HepG2 (cell line): ENCODE data around the gene RSPH4A. TPM values are rescaled to one million over a fixed set of nuclear protein-coding genes. Genes with fewer than 3 reads are reported as not detected.

Source experiments
- ARNTL ChIP-seq: sonication (generic); formaldehyde crosslinking; IDR thresholded peaks from 2 replicates; pipeline ENCODE4 v1.4.0; 2020; ENCODE audit warnings: mild to moderate bottlenecking, missing genetic modification reagents
- KLF9 ChIP-seq: IDR thresholded peaks from 2 replicates; pipeline ENCODE4 v1.6.1; 2016; ENCODE audit warnings: low read depth
- SIX4 ChIP-seq: sonication (generic); formaldehyde crosslinking; IDR thresholded peaks from 2 replicates; pipeline ENCODE4 v1.4.0; 2020; ENCODE audit warnings: missing genetic modification reagents
- ZBTB21 ChIP-seq: sonication (generic); formaldehyde crosslinking; IDR thresholded peaks from 2 replicates; pipeline ENCODE4 v1.4.0; 2020; ENCODE audit warnings: missing genetic modification reagents
- ZNF263 ChIP-seq: sonication (generic); formaldehyde crosslinking; IDR thresholded peaks from 2 replicates; pipeline ENCODE4 v1.4.0; 2020; ENCODE audit warnings: missing genetic modification reagents
- ZNF607 ChIP-seq: sonication (generic); formaldehyde crosslinking; IDR thresholded peaks from 2 replicates; pipeline ENCODE4 v1.5.1; 2020; ENCODE audit warnings: missing genetic modification reagents, mild to moderate bottlenecking, borderline replicate concordance
- ZNF652 ChIP-seq: IDR thresholded peaks from 2 replicates; pipeline ENCODE4 v1.6.1; 2016; ENCODE audit warnings: low read depth, borderline replicate concordance
- ZSCAN12 ChIP-seq: sonication (generic); formaldehyde crosslinking; IDR thresholded peaks from 2 replicates; pipeline ENCODE4 v1.9.0; 2021; ENCODE audit warnings: mild to moderate bottlenecking, missing genetic modification reagents
- polyA plus RNA-seq, 8 experiments: library from polyadenylated mRNA; depleted of rRNA in 3 of 8; stranded (reverse) in 7 of 8; unstranded in 1 of 8; fragments of >200 nt; fragmentation: Illumina TruSeq in 4 of 8; extraction: Trizol in 4 of 8; gene quantifications; 2 replicates each; pipeline versions ENCODE4 v1.2.1 to v1.2.3, GENCODE V29; 2011 to 2016; ENCODE audit warnings: low read depth in 4 of 8, missing spikeins in 1 of 8, mixed read lengths in 1 of 8; ENCODE audit not compliant: insufficient read depth in 1 of 8
- total RNA-seq, 5 experiments: library from RNA; depleted of rRNA; stranded (reverse); fragments of >200 nt; fragmentation: Illumina TruSeq; extraction: Trizol; gene quantifications; 2 replicates each; pipeline ENCODE4 v1.2.3, GENCODE V29; 2016; ENCODE audit warnings: low read depth in 1 of 5
- TF ChIP-seq, protein P1 (sequence below), 2 experiments: sonication (generic) in 1 of 2; formaldehyde crosslinking in 1 of 2; IDR thresholded peaks; 2 replicates each; pipeline versions ENCODE4 v1.4.0 to v1.6.1; 2016 to 2020; ENCODE audit warnings: borderline replicate concordance in 1 of 2, low read depth in 1 of 2, mild to moderate bottlenecking in 1 of 2, missing genetic modification reagents in 1 of 2
- TF ChIP-seq, protein P2 (sequence below): sonication (generic); formaldehyde crosslinking; IDR thresholded peaks from 2 replicates; pipeline ENCODE4 v1.8.1; 2022; ENCODE audit warnings: mild to moderate bottlenecking, missing genetic modification reagents
- TF ChIP-seq, protein P3 (sequence below): IDR thresholded peaks from 2 replicates; pipeline ENCODE4 v1.6.1; 2012; ENCODE audit warnings: low read depth, low read length, improper control_type of control experiment
- TF ChIP-seq, protein P4 (sequence below): sonication (generic); formaldehyde crosslinking; IDR thresholded peaks from one replicate; pipeline ENCODE4 v1.5.1; 2020; ENCODE audit warnings: mild to moderate bottlenecking, missing genetic modification reagents; ENCODE audit errors: not compliant biosample characterization

RSPH4A gene
- total and polyA plus RNA-seq, 2 of the 13 experiments (the other 11 are each of a cell fraction or from before 2014, with no cell fraction given): 0.24 to 0.40 TPM

DNA sequence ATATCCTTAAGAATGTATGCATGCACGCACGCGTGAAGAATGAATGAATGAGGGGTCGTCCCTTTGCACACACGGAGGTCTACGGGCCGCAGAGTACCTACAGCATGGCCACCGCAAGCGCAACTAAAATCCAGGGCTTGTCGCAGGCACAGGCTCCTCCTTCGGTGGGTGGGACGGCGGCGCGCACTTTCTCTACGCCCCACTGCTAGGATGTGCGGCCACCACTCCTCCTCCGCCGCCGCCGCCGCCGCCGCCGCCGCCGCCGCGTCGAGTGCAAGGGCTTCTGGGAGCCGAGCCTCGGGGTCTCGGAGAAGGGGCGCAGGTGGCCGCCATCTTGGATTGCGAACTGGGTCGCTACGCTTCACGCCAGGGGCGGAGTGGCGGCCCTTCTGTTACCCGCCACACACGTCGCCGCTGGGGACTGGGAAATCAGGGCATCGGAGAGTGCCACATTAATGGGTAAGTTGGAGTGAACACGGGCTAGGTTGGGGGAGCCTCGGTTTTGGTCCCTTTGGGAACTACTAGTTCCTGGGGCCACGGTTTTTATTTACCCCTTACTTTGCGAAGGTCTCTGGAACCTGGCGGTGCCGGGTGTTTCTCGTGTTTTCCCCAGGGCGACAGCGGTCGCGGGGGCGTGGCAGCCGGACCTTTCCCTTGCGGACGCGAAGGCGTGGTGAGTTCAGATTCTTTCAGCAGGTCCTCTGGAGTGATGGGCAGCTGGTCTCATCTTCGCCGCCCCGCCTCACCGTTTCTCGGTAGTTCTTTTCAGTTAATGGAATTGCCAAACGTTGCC is 64.8 kb downstream of the RSPH4A start, which contains the start of gene KPNA5 (continued):
- TF ChIP-seq, protein P1, sequence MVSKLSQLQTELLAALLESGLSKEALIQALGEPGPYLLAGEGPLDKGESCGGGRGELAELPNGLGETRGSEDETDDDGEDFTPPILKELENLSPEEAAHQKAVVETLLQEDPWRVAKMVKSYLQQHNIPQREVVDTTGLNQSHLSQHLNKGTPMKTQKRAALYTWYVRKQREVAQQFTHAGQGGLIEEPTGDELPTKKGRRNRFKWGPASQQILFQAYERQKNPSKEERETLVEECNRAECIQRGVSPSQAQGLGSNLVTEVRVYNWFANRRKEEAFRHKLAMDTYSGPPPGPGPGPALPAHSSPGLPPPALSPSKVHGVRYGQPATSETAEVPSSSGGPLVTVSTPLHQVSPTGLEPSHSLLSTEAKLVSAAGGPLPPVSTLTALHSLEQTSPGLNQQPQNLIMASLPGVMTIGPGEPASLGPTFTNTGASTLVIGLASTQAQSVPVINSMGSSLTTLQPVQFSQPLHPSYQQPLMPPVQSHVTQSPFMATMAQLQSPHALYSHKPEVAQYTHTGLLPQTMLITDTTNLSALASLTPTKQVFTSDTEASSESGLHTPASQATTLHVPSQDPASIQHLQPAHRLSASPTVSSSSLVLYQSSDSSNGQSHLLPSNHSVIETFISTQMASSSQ (IDR thresholded peaks at IDR 0.05; ENCODE audit: low read depth): no peak
- TF ChIP-seq, protein P1 (CRISPR knock-in tag; IDR thresholded peaks at IDR 0.05; ENCODE audit: borderline replicate concordance): no peak; the same call in 1 of the 2 replicates
- TF ChIP-seq ZNF607 (peak; percentile 49; the same call in 1 of the 2 replicates), ZBTB21 (CRISPR knock-in tag) (no peak), ZSCAN12 (CRISPR knock-in tag) (peak; percentile 40; the same call in 1 of the 2 replicates), KLF9 (CRISPR knock-in tag) (peak; percentile 17; the same call in 1 of the 2 replicates), ZNF652 (CRISPR knock-in tag) (no peak), ZNF263 (peak; percentile 47; the same call in 1 of the 2 replicates), ARNTL (no peak; the same call in 1 of the 2 replicates), SIX4 (CRISPR knock-in tag) (no peak)
- TF ChIP-seq, protein P2, sequence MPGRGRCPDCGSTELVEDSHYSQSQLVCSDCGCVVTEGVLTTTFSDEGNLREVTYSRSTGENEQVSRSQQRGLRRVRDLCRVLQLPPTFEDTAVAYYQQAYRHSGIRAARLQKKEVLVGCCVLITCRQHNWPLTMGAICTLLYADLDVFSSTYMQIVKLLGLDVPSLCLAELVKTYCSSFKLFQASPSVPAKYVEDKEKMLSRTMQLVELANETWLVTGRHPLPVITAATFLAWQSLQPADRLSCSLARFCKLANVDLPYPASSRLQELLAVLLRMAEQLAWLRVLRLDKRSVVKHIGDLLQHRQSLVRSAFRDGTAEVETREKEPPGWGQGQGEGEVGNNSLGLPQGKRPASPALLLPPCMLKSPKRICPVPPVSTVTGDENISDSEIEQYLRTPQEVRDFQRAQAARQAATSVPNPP: 0 out of 2 replicates have a peak, but pooled peaks have one; percentile 57
- TF ChIP-seq, protein P3, sequence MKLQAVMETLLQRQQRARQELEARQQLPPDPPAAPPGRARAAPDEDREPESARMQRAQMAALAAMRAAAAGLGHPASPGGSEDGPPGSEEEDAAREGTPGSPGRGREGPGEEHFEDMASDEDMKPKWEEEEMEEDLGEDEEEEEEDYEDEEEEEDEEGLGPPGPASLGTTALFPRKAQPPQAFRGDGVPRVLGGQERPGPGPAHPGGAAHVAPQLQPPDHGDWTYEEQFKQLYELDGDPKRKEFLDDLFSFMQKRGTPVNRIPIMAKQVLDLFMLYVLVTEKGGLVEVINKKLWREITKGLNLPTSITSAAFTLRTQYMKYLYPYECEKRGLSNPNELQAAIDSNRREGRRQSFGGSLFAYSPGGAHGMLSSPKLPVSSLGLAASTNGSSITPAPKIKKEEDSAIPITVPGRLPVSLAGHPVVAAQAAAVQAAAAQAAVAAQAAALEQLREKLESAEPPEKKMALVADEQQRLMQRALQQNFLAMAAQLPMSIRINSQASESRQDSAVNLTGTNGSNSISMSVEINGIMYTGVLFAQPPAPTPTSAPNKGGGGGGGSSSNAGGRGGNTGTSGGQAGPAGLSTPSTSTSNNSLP: peak; percentile 8; the same call in 1 of the 2 replicates
- TF ChIP-seq, protein P4, sequence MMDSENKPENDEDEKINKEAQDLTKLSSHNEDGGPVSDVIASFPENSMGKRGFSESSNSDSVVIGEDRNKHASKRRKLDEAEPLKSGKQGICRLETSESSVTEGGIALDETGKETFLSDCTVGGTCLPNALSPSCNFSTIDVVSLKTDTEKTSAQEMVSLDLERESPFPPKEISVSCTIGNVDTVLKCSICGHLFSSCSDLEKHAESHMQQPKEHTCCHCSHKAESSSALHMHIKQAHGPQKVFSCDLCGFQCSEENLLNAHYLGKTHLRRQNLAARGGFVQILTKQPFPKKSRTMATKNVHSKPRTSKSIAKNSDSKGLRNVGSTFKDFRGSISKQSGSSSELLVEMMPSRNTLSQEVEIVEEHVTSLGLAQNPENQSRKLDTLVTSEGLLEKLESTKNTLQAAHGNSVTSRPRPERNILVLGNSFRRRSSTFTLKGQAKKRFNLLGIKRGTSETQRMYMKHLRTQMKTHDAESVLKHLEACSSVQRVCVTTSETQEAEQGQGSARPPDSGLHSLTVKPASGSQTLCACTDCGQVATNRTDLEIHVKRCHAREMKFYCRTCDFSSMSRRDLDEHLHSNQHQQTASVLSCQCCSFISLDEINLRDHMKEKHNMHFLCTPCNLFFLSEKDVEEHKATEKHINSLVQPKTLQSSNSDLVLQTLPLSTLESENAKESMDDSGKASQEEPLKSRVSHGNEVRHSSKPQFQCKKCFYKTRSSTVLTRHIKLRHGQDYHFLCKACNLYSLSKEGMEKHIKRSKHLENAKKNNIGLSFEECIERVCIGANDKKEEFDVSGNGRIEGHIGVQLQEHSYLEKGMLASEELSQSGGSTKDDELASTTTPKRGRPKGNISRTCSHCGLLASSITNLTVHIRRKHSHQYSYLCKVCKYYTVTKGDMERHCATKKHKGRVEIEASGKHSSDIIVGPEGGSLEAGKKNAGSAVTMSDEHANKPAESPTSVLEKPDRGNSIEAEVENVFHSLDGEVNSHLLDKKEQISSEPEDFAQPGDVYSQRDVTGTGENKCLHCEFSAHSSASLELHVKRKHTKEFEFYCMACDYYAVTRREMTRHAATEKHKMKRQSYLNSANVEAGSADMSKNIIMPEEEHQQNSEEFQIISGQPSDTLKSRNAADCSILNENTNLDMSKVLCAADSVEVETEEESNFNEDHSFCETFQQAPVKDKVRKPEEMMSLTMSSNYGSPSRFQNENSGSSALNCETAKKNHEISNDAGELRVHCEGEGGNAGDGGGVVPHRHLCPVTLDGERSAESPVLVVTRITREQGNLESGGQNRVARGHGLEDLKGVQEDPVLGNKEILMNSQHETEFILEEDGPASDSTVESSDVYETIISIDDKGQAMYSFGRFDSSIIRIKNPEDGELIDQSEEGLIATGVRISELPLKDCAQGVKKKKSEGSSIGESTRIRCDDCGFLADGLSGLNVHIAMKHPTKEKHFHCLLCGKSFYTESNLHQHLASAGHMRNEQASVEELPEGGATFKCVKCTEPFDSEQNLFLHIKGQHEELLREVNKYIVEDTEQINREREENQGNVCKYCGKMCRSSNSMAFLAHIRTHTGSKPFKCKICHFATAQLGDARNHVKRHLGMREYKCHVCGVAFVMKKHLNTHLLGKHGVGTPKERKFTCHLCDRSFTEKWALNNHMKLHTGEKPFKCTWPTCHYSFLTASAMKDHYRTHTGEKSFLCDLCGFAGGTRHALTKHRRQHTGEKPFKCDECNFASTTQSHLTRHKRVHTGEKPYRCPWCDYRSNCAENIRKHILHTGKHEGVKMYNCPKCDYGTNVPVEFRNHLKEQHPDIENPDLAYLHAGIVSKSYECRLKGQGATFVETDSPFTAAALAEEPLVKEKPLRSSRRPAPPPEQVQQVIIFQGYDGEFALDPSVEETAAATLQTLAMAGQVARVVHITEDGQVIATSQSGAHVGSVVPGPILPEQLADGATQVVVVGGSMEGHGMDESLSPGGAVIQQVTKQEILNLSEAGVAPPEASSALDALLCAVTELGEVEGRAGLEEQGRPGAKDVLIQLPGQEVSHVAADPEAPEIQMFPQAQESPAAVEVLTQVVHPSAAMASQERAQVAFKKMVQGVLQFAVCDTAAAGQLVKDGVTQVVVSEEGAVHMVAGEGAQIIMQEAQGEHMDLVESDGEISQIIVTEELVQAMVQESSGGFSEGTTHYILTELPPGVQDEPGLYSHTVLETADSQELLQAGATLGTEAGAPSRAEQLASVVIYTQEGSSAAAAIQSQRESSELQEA: peak; percentile 96
